Gastroesophageal sphincter (tissue), 4 donors: ENCODE results near the gene IVL. TPM values are rescaled to one million over a fixed set of nuclear protein-coding genes. Genes with fewer than 3 reads are reported as not detected.

Experiments
- ATAC-seq: fragments of 150-250 bp; one replicate; pipeline ENCODE4 v1.9.1; 2016; ENCODE audit warnings: mild to moderate bottlenecking, moderate library complexity
- H3K27ac ChIP-seq, 4 donors: fragments of 200-600 bp; sonication (generic) in 3 of 4; 1 replicate in 3 of 4; 2 replicates in 1 of 4; pipeline ENCODE4 v1.5.1; 2016 to 2019
- H3K27me3 ChIP-seq: fragments of 200-600 bp; sonication (generic); one replicate; pipeline ENCODE4 v1.5.1; 2019
- H3K36me3 ChIP-seq, 2 donors: fragments of 200-600 bp; sonication (generic); one replicate each; pipeline ENCODE4 v1.5.1; 2019; ENCODE audit warnings: control low read depth in 1 of 2
- H3K4me1 ChIP-seq, 3 donors: fragments of 200-600 bp; sonication (generic); 1 replicate in 2 of 3; 2 replicates in 1 of 3; pipeline ENCODE4 v1.5.1; 2016 to 2019; ENCODE audit warnings: control low read depth in 2 of 3
- H3K4me3 ChIP-seq, 2 donors: fragments of 200-600 bp; sonication (generic); one replicate each; pipeline ENCODE4 v1.5.1; 2019; ENCODE audit warnings: mild to moderate bottlenecking in 1 of 2, moderate library complexity in 1 of 2
- H3K9me3 ChIP-seq, 3 donors: fragments of 200-600 bp; sonication (generic); one replicate each; pipeline ENCODE4 v1.5.1; 2017 to 2019; ENCODE audit warnings: control low read depth in 2 of 3
- EP300 ChIP-seq: sonication (generic); formaldehyde crosslinking; IDR thresholded peaks from one replicate; pipeline ENCODE4 v1.6.1; 2017; ENCODE audit warnings: antibody characterized with exemption, mild to moderate bottlenecking
- POLR2A ChIP-seq, 2 donors: fragments of 450-650 bp; IDR thresholded peaks; one replicate each; pipeline ENCODE4 v1.6.1; 2017; ENCODE audit warnings: antibody characterized with exemption in 2 of 2, mild to moderate bottlenecking in 2 of 2, moderate library complexity in 1 of 2
- POLR2AphosphoS5 ChIP-seq: sonication (generic); formaldehyde crosslinking; IDR thresholded peaks from one replicate; pipeline ENCODE4 v1.6.1; 2017; ENCODE audit warnings: antibody characterized with exemption
- WGBS, 2 donors: methylation state at CpG; one replicate each; pipeline ENCODE4 v1.1.5; 2018; ENCODE audit warnings: low coverage in 1 of 2; 5-methylcytosine and 5-hydroxymethylcytosine counted together
- total RNA-seq, 4 donors: library from RNA; depleted of rRNA; stranded (reverse); fragments of >200 nt; gene quantifications; one replicate each; pipeline ENCODE4 v1.1.0, GENCODE V29; 2016
- TF ChIP-seq, protein P1 (sequence below), 4 experiments: fragments of 200-600 bp in 2 of 4; fragments of 450-650 bp in 2 of 4; sonication (generic) in 1 of 4; IDR thresholded peaks; one replicate each; pipeline ENCODE4 v1.5.1; 2017 to 2019; ENCODE audit warnings: antibody characterized with exemption in 4 of 4, mild to moderate bottlenecking in 2 of 4, moderate library complexity in 2 of 4

Gene IVL
- total RNA-seq, 4 donors from 2014 or later, result 0.31 to 13.7 (median 1.1) TPM; not detected in 1

- Histone ChIP-seq H3K27ac (no peak overlapping the region), H3K4me3 (no peak overlapping the region), H3K27me3 (no peaks in the 10 kb centered on the region), H3K36me3 (no peaks in the 10 kb centered on the region), H3K4me1 (peaks cover 2 to 25% (median 11%) of the 10 kb centered on the region in 3 donors), H3K9me3 (no peaks in the 10 kb centered on the region)
- TF ChIP-seq EP300 (no peak), POLR2A (IDR thresholded peaks at IDR 0.05) (no peak), POLR2AphosphoS5 (no peak)
- TF ChIP-seq, protein P1, sequence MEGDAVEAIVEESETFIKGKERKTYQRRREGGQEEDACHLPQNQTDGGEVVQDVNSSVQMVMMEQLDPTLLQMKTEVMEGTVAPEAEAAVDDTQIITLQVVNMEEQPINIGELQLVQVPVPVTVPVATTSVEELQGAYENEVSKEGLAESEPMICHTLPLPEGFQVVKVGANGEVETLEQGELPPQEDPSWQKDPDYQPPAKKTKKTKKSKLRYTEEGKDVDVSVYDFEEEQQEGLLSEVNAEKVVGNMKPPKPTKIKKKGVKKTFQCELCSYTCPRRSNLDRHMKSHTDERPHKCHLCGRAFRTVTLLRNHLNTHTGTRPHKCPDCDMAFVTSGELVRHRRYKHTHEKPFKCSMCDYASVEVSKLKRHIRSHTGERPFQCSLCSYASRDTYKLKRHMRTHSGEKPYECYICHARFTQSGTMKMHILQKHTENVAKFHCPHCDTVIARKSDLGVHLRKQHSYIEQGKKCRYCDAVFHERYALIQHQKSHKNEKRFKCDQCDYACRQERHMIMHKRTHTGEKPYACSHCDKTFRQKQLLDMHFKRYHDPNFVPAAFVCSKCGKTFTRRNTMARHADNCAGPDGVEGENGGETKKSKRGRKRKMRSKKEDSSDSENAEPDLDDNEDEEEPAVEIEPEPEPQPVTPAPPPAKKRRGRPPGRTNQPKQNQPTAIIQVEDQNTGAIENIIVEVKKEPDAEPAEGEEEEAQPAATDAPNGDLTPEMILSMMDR (IDR thresholded peaks at IDR 0.05), result no peak
- 27 to 100% methylated on average over 1 to 2 of the region's 5 CpGs for WGBS, 2 donors
- no peak for ATAC-seq
These were observed 27.4 kb upstream of the IVL start for GRCh38 chr1:152880907-152881306.

DNA sequence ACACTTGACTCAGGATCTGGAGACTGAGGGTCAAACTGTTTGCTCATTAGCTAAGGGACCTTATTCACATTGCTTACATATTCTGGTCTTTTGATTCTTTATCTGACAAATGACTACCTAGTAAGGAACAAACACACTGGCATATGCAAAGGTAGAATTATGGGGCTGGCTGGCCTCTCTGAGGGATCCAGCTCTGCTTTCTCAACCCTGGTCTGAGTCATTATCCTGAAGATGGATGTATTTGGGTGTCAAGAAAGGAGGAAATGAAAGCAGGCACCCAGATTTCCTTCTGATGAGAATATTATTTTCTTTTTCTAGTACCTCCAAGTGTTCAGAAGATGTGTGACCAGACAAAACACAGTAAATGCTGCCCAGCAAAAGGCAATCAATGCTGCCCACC is 24.3 kb upstream of the IVL start:
- ATAC-seq, result no peak

DNA sequence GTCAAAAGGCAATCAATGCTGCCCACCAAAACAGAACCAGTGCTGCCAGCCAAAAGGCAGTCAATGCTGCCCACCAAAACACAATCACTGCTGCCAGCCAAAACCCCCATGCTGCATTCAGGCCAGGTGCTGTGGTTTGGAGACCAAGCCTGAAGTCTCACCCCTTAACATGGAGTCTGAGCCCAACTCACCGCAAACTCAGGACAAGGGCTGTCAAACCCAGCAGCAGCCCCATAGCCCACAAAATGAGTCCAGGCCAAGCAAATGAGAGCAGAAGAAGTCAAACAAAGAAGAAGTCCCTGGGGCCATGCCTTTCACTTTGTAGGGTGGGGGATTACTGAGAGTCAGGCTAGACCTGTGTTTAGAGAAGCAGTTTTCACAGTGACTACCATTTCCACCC is 23.8 kb upstream of the IVL start:
- H3K4me3 ChIP-seq, result no peak overlapping the region
- TF ChIP-seq, protein P1 (IDR thresholded peaks at IDR 0.05), result no peak
- TF ChIP-seq POLR2AphosphoS5 (no peak), POLR2A (IDR thresholded peaks at IDR 0.05) (no peak), EP300 (no peak)
- ATAC-seq, result no peak
- H3K27me3 ChIP-seq, result no peaks in the 10 kb centered on the region
- WGBS, 2 donors, result no CpG with 5 or more reads among the region's 1 CpG
- H3K36me3 ChIP-seq, result no peaks in the 10 kb centered on the region
- H3K9me3 ChIP-seq, result no peaks in the 10 kb centered on the region
- H3K27ac ChIP-seq, result peak overlapping the region; percentile 2 to 67 (median 32)
- H3K4me1 ChIP-seq, result peaks cover 2 to 41% (median 11%) of the 10 kb centered on the region in 3 donors

More for the DNA sequence above, 24.3 kb upstream of the IVL start:
- Histone ChIP-seq H3K27me3 (no peaks in the 10 kb centered on the region), H3K36me3 (no peaks in the 10 kb centered on the region), H3K9me3 (no peaks in the 10 kb centered on the region), H3K27ac (peak overlapping the region; percentile 2 to 67 (median 32)), H3K4me1 (peaks cover 2 to 41% (median 11%) of the 10 kb centered on the region in 3 donors), H3K4me3 (no peak overlapping the region)
- TF ChIP-seq EP300 (no peak), POLR2AphosphoS5 (peak; percentile 22), POLR2A (IDR thresholded peaks at IDR 0.05) (no peak)
- TF ChIP-seq, protein P1 (IDR thresholded peaks at IDR 0.05), result no peak

GRCh38 chr1:152884966-152885624 is 23.3 kb upstream of the IVL start:
- H3K4me1 ChIP-seq, result peaks cover 2 to 41% (median 11%) of the 10 kb centered on the region in 3 donors
- WGBS, 2 donors, result 23 to 38% methylated on average over 2 to 3 of the region's 4 CpGs
- ATAC-seq, result no peak
- no peak for TF ChIP-seq EP300
- TF ChIP-seq, protein P1 (IDR thresholded peaks at IDR 0.05), result no peak
- TF ChIP-seq POLR2A (IDR thresholded peaks at IDR 0.05), result no peak
- no peak for TF ChIP-seq POLR2AphosphoS5
- no peak overlapping the region for H3K4me3 ChIP-seq
- no peaks in the 10 kb centered on the region for H3K36me3 ChIP-seq
- no peaks in the 10 kb centered on the region for H3K27me3 ChIP-seq
- H3K27ac ChIP-seq, result peak overlapping the region; percentile 24 to 67 (median 40)
- no peaks in the 10 kb centered on the region for H3K9me3 ChIP-seq

- H3K9me3 ChIP-seq, result no peaks in the 10 kb centered on the region
- TF ChIP-seq POLR2AphosphoS5 (peak; percentile 55), EP300 (no peak)
- TF ChIP-seq, protein P1 (IDR thresholded peaks at IDR 0.05), result no peak
- peak overlapping the region; percentile 24 to 69 (median 38) for H3K27ac ChIP-seq
- H3K36me3 ChIP-seq, result no peaks in the 10 kb centered on the region
- H3K27me3 ChIP-seq, result no peaks in the 10 kb centered on the region
- H3K4me3 ChIP-seq, result no peak overlapping the region
- WGBS, 2 donors, result 0 to 14% methylated on average over 1 to 2 of the region's 3 CpGs
- peaks cover 2 to 41% (median 11%) of the 10 kb centered on the region in 3 donors for H3K4me1 ChIP-seq
- ATAC-seq, result peak; percentile 13
These were observed 22.3 kb upstream of the IVL start for GRCh38 chr1:152886085-152886484.
